ENCODE measurements around the gene ARMH4. TPM values are rescaled to one million over a fixed set of nuclear protein-coding genes. Genes with fewer than 3 reads are reported as not detected.

ARMH4 gene
- total RNA-seq, 1 donor from 2014 or later, result not detected

GRCh38 chr14:58177125-58177524, 25.1 kb upstream of the ARMH4 start:
- H3K27me3 Mint-ChIP-seq, result peaks cover 18% of the 10 kb centered on the region
- intact Hi-C loops (cut with micrococcal nuclease), result no loop called here
- CTCF ChIA-PET, result no interaction called here

GRCh38 chr14:58171090-58171489, 19.1 kb upstream of the ARMH4 start:
- ChIA-PET POLR2A (no interaction called here), CTCF (no interaction called here)
- DNase-seq (no peak), ATAC-seq (ENCODE audit: low read depth) (no peak)
- TF ChIP-seq, protein P1, sequence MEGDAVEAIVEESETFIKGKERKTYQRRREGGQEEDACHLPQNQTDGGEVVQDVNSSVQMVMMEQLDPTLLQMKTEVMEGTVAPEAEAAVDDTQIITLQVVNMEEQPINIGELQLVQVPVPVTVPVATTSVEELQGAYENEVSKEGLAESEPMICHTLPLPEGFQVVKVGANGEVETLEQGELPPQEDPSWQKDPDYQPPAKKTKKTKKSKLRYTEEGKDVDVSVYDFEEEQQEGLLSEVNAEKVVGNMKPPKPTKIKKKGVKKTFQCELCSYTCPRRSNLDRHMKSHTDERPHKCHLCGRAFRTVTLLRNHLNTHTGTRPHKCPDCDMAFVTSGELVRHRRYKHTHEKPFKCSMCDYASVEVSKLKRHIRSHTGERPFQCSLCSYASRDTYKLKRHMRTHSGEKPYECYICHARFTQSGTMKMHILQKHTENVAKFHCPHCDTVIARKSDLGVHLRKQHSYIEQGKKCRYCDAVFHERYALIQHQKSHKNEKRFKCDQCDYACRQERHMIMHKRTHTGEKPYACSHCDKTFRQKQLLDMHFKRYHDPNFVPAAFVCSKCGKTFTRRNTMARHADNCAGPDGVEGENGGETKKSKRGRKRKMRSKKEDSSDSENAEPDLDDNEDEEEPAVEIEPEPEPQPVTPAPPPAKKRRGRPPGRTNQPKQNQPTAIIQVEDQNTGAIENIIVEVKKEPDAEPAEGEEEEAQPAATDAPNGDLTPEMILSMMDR (IDR thresholded peaks at IDR 0.05), result no peak
- H3K4me3 Mint-ChIP-seq, result no peak overlapping the region
- H3K4me1 Mint-ChIP-seq, result no peaks in the 10 kb centered on the region
- no peak overlapping the region for H3K27ac Mint-ChIP-seq
- intact Hi-C loops (cut with micrococcal nuclease), result no loop called here
- no peaks in the 10 kb centered on the region for H3K36me3 Mint-ChIP-seq (ENCODE audit: low read depth)
- peaks cover 2% of the 10 kb centered on the region for H3K9me3 Mint-ChIP-seq
- H3K27me3 Mint-ChIP-seq, result peaks cover 25% of the 10 kb centered on the region

More at GRCh38 chr14:58177125-58177524, 25.1 kb upstream of the ARMH4 start:
- ATAC-seq (ENCODE audit: low read depth) (no peak), DNase-seq (no peak)
- TF ChIP-seq, protein P1 (IDR thresholded peaks at IDR 0.05), result no peak
- Mint-ChIP-seq H3K4me1 (no peaks in the 10 kb centered on the region), H3K4me3 (no peak overlapping the region), H3K9me3 (no peaks in the 10 kb centered on the region), H3K27ac (no peak overlapping the region), H3K36me3 (ENCODE audit: low read depth) (no peaks in the 10 kb centered on the region)
- POLR2A ChIA-PET, result no interaction called here

GRCh38 chr14:58167891-58168290, 15.9 kb upstream of the ARMH4 start:
- Mint-ChIP-seq H3K27me3 (peaks cover 9% of the 10 kb centered on the region), H3K36me3 (ENCODE audit: low read depth) (no peaks in the 10 kb centered on the region), H3K27ac (no peak overlapping the region), H3K4me3 (no peak overlapping the region), H3K9me3 (peaks cover 2% of the 10 kb centered on the region), H3K4me1 (no peaks in the 10 kb centered on the region)
- DNase-seq (no peak), ATAC-seq (ENCODE audit: low read depth) (no peak)
- intact Hi-C loops (cut with micrococcal nuclease), result loop anchor here (2.0 to 5.0 kb wide), 2 partner anchors 476 to 681 kb away; no protein-coding TSS in a partner anchor
- ChIA-PET CTCF (no interaction called here), POLR2A (no interaction called here)
- TF ChIP-seq, protein P1 (IDR thresholded peaks at IDR 0.05), result no peak

- Mint-ChIP-seq H3K4me3 (no peak overlapping the region), H3K9me3 (peaks cover 2% of the 10 kb centered on the region), H3K27ac (no peak overlapping the region), H3K27me3 (peaks cover 9% of the 10 kb centered on the region), H3K36me3 (ENCODE audit: low read depth) (no peaks in the 10 kb centered on the region), H3K4me1 (no peaks in the 10 kb centered on the region)
- CTCF ChIA-PET, result no interaction called here
- POLR2A ChIA-PET, result no interaction called here
- DNase-seq, result no peak
- no peak for ATAC-seq (ENCODE audit: low read depth)
- intact Hi-C loops (cut with micrococcal nuclease), result loop anchor here (2.0 to 5.0 kb wide), 2 partner anchors 475 to 680 kb away; no protein-coding TSS in a partner anchor
- TF ChIP-seq, protein P1 (IDR thresholded peaks at IDR 0.05), result no peak
These were observed 15.0 kb upstream of the ARMH4 start for GRCh38 chr14:58167057-58167456.

GRCh38 chr14:58166005-58166983, 14.3 kb upstream of the ARMH4 start:
- peak; percentile 53 for DNase-seq
- CTCF ChIA-PET, result no interaction called here
- intact Hi-C loops (cut with micrococcal nuclease), result loop anchor here (1.0 to 5.0 kb wide), 3 partner anchors 58 to 679 kb away; no protein-coding TSS in a partner anchor

More at GRCh38 chr14:58166005-58166983, 14.3 kb upstream of the ARMH4 start:
- H3K36me3 Mint-ChIP-seq (ENCODE audit: low read depth), result no peaks in the 10 kb centered on the region
- no peaks in the 10 kb centered on the region for H3K4me1 Mint-ChIP-seq
- POLR2A ChIA-PET, result no interaction called here
- ATAC-seq (ENCODE audit: low read depth), result peak; percentile 31
- no peak overlapping the region for H3K4me3 Mint-ChIP-seq
- no peak overlapping the region for H3K27ac Mint-ChIP-seq
- H3K9me3 Mint-ChIP-seq, result peaks cover 2% of the 10 kb centered on the region
- TF ChIP-seq, protein P1 (IDR thresholded peaks at IDR 0.05), result no peak
- peaks cover 7% of the 10 kb centered on the region for H3K27me3 Mint-ChIP-seq
